Activated T-cell treated with anti-CD3 and anti-CD28 coated beads for 1 hour (primary cell): Measurements from ENCODE around the gene LEPROT.
A peak's percentile ranks its signal among the peaks of the same experiment; 100 is the strongest.

Source experiments
- DNase-seq: peaks from one replicate; pipeline ENCODE4 v3.0.0-alpha.2; 2020; ENCODE audit warnings: low read depth

The LEPROT gene

GRCh38 chr1:65412256-65412983 lies 8.0 kb upstream of the LEPROT start:
- DNase-seq: no peak

GRCh38 chr1:65412984-65413375 lies 7.5 kb upstream of the LEPROT start:
- DNase-seq: no peak

GRCh38 chr1:65414538-65414937 lies 5.9 kb upstream of the LEPROT start:
- no peak for DNase-seq

- no peak for DNase-seq
Observed at GRCh38 chr1:65416767-65417166, 3.7 kb upstream of the LEPROT start.

GRCh38 chr1:65417729-65418128 lies 2.7 kb upstream of the LEPROT start:
- no peak for DNase-seq

GRCh38 chr1:65418522-65419185 lies 1.8 kb upstream of the LEPROT start:
- DNase-seq: no peak

- peak; percentile 97 for DNase-seq
Observed at GRCh38 chr1:65419681-65420589, 533 bp upstream of the LEPROT start.

- no peak for DNase-seq
Observed at GRCh38 chr1:65421351-65422025, 1.0 kb downstream of the LEPROT start.

- DNase-seq: no peak
Observed at GRCh38 chr1:65422241-65423203, 2.1 kb downstream of the LEPROT start.

- DNase-seq: no peak
Observed at GRCh38 chr1:65423884-65424572, 3.6 kb downstream of the LEPROT start.

- no peak for DNase-seq
Observed at GRCh38 chr1:65424573-65424889, 4.1 kb downstream of the LEPROT start.

GRCh38 chr1:65425006-65425405 lies 4.5 kb downstream of the LEPROT start:
- no peak for DNase-seq

GRCh38 chr1:65425697-65426096 lies 5.2 kb downstream of the LEPROT start:
- DNase-seq: no peak

- no peak for DNase-seq
Observed at GRCh38 chr1:65429078-65429477, 8.6 kb downstream of the LEPROT start.

GRCh38 chr1:65429806-65430205 lies 9.3 kb downstream of the LEPROT start:
- DNase-seq: no peak

GRCh38 chr1:65431111-65431705 lies 10.7 kb downstream of the LEPROT start:
- no peak for DNase-seq

GRCh38 chr1:65432918-65433317 lies 12.4 kb downstream of the LEPROT start:
- no peak for DNase-seq

GRCh38 chr1:65434255-65434654 lies 13.8 kb downstream of the LEPROT start:
- no peak for DNase-seq

- no peak for DNase-seq
Observed at GRCh38 chr1:65434760-65435159, 14.3 kb downstream of the LEPROT start.

GRCh38 chr1:65435987-65436386 lies 15.5 kb downstream of the LEPROT start:
- DNase-seq: no peak
